Measurements from ENCODE around the gene AMN.

The AMN gene

GRCh38 chr14:102899516-102899900 lies 23.0 kb upstream of the AMN start:
- no peak for DNase-seq

GRCh38 chr14:102900631-102901571 lies 21.6 kb upstream of the AMN start:
- no peak for DNase-seq

- DNase-seq = no peak
These were observed 20.8 kb upstream of the AMN start for GRCh38 chr14:102901633-102902032.

GRCh38 chr14:102902086-102902485 lies 20.4 kb upstream of the AMN start:
- no peak for DNase-seq

GRCh38 chr14:102902523-102903247 lies 19.8 kb upstream of the AMN start:
- no peak for DNase-seq

GRCh38 chr14:102903248-102903888 lies 19.1 kb upstream of the AMN start:
- DNase-seq = no peak

GRCh38 chr14:102903889-102904512 lies 18.5 kb upstream of the AMN start:
- no peak for DNase-seq

GRCh38 chr14:102905116-102906108 lies 17.1 kb upstream of the AMN start:
- DNase-seq = no peak

GRCh38 chr14:102906616-102907302 lies 15.7 kb upstream of the AMN start:
- no peak for DNase-seq

GRCh38 chr14:102907303-102907844 lies 15.1 kb upstream of the AMN start:
- no peak for DNase-seq

GRCh38 chr14:102907980-102908730 lies 14.3 kb upstream of the AMN start:
- DNase-seq = no peak

- no peak for DNase-seq
These were observed 13.6 kb upstream of the AMN start for GRCh38 chr14:102908766-102909455.

GRCh38 chr14:102909462-102909861 lies 13.0 kb upstream of the AMN start:
- DNase-seq = no peak

- no peak for DNase-seq
These were observed 12.6 kb upstream of the AMN start for GRCh38 chr14:102909911-102910310.

GRCh38 chr14:102910442-102910841 lies 12.0 kb upstream of the AMN start:
- DNase-seq = no peak

GRCh38 chr14:102911541-102911951 lies 10.9 kb upstream of the AMN start:
- DNase-seq = no peak

- no peak for DNase-seq
These were observed 10.3 kb upstream of the AMN start for GRCh38 chr14:102911991-102912761.

- no peak for DNase-seq
These were observed 8.9 kb upstream of the AMN start for GRCh38 chr14:102913341-102914211.
